Measurements from ENCODE around the gene SFXN3.
A peak's percentile ranks its signal among the peaks of the same experiment; 100 is the strongest.

The SFXN3 gene

DNA sequence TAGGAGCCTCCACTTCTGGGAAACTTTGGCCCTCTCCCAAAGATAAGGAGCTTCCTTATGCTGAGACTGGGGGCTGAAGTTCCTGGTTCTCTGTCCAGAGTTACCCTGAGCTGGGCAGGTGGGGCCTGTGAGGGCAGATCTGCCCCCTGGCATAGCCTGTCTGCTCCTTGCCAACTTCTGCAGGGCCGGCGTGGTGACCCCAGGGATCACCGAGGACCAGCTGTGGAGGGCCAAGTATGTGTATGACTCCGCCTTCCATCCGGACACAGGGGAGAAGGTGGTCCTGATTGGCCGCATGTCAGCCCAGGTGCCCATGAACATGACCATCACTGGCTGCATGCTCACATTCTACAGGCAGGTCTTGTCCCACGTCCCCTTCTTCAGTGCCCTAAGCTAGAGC, 4.3 kb downstream of the SFXN3 start:
- no peak for TF ChIP-seq POLR2AphosphoS5 (IDR thresholded peaks at IDR 0.05; ENCODE audit: borderline replicate concordance, low read depth, low read length)
- TF ChIP-seq FOXP2 (optimal IDR thresholded peaks at IDR 0.05; ENCODE audit: control extremely low read depth, extremely low read length, insufficient read depth) = no peak
- TF ChIP-seq EZH2 (IDR thresholded peaks at IDR 0.05) = no peak
- Histone ChIP-seq H3K36me3 (ENCODE audit: insufficient read depth, low read length) (no peaks in the 10 kb centered on the region), H3K4me3 (no peak overlapping the region), H3K9me3 (ENCODE audit: low read depth, low read length) (no peaks in the 10 kb centered on the region), H3K27ac (no peak overlapping the region), H3K9ac (ENCODE audit: insufficient read length) (no peak overlapping the region)
- DNase-seq (ENCODE audit: low read depth, low spot score) = no peak

DNA sequence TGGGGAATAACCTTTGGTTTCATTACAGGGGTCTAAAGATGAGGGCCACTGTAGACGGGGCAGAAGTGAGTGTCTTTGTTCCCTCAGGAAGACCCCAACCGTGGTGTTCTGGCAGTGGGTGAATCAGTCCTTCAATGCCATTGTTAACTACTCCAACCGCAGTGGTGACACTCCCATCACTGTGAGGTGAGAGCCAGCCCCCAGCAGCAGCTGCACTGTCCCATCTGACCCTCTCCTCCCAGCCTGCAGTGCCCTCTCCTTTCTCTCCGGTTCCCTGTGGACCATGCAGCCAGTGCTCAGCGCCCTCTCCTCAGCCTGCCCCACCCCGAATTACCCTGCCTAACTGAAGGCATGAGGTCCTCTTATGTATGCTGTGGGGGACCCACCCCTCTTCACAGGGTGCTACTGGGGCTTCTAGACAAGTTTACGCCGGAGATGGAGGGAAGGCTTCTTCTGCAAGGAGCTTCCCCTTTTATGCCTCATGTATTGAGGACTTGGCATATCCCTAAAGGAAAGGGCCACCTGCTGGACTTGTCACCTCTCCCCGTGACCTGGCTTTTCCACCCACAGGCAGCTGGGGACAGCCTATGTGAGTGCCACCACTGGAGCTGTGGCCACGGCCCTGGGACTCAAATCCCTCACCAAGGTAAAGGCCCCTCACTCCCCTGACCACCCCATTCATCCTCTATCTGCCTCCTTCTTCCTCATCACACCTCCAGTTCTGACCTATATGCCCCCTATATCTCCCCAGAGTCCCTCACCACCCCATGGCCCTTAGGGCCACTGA, 5.1 kb downstream of the SFXN3 start:
- TF ChIP-seq FOXP2 (optimal IDR thresholded peaks at IDR 0.05; ENCODE audit: control extremely low read depth, extremely low read length, insufficient read depth) (no peak), POLR2AphosphoS5 (IDR thresholded peaks at IDR 0.05; ENCODE audit: borderline replicate concordance, low read depth, low read length) (no peak), EZH2 (IDR thresholded peaks at IDR 0.05) (no peak)
- H3K27ac ChIP-seq = no peak overlapping the region
- no peak overlapping the region for H3K9ac ChIP-seq (ENCODE audit: insufficient read length)
- no peak for DNase-seq (ENCODE audit: low read depth, low spot score)
- no peak overlapping the region for H3K4me3 ChIP-seq
- no peaks in the 10 kb centered on the region for H3K9me3 ChIP-seq (ENCODE audit: low read depth, low read length)
- H3K36me3 ChIP-seq (ENCODE audit: insufficient read depth, low read length) = no peaks in the 10 kb centered on the region

- TF ChIP-seq FOXP2 (optimal IDR thresholded peaks at IDR 0.05; ENCODE audit: control extremely low read depth, extremely low read length, insufficient read depth) = no peak
- Histone ChIP-seq H3K9me3 (ENCODE audit: low read depth, low read length) (no peaks in the 10 kb centered on the region), H3K36me3 (ENCODE audit: insufficient read depth, low read length) (no peaks in the 10 kb centered on the region)
Observed at GRCh38 chr10:101036726-101037125, 5.7 kb downstream of the SFXN3 start.

GRCh38 chr10:101038484-101038883, 7.5 kb downstream of the SFXN3 start:
- no peak overlapping the region for H3K9ac ChIP-seq (ENCODE audit: insufficient read length)
- DNase-seq (ENCODE audit: low read depth, low spot score) = no peak
- H3K27ac ChIP-seq = no peak overlapping the region
- no peaks in the 10 kb centered on the region for H3K9me3 ChIP-seq (ENCODE audit: low read depth, low read length)
- TF ChIP-seq FOXP2 (optimal IDR thresholded peaks at IDR 0.05; ENCODE audit: control extremely low read depth, extremely low read length, insufficient read depth) = no peak
- TF ChIP-seq POLR2AphosphoS5 (IDR thresholded peaks at IDR 0.05; ENCODE audit: borderline replicate concordance, low read depth, low read length) = no peak
- TF ChIP-seq EZH2 (IDR thresholded peaks at IDR 0.05) = no peak
- H3K4me3 ChIP-seq = no peak overlapping the region
- H3K36me3 ChIP-seq (ENCODE audit: insufficient read depth, low read length) = no peaks in the 10 kb centered on the region

More at GRCh38 chr10:101036726-101037125, 5.7 kb downstream of the SFXN3 start:
- no peak for DNase-seq (ENCODE audit: low read depth, low spot score)
- Histone ChIP-seq H3K9ac (ENCODE audit: insufficient read length) (no peak overlapping the region), H3K4me3 (no peak overlapping the region), H3K27ac (no peak overlapping the region)

DNA sequence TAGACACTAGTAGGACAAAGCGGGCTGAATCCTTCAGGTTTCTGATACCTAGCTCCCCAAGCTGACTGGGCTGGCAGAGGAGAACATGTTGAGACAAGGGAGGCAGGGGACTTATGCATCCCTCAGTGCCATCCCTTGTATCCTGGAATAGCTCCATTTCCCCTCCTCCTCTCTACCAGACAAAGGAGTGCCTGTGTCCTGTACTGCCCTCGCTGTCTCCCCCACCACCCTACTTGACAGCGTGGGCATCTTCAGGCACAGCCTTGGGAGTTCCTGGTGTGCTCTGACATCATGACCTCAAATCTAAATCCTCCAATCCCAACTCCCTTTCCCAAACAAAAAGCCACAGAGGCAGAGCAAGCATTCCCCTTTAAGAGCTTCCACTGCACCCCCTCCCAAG, 9.0 kb downstream of the SFXN3 start:
- no peak for DNase-seq (ENCODE audit: low read depth, low spot score)
- H3K4me3 ChIP-seq = no peak overlapping the region
- no peak overlapping the region for H3K27ac ChIP-seq
- no peaks in the 10 kb centered on the region for H3K36me3 ChIP-seq (ENCODE audit: insufficient read depth, low read length)
- no peak for TF ChIP-seq POLR2AphosphoS5 (IDR thresholded peaks at IDR 0.05; ENCODE audit: borderline replicate concordance, low read depth, low read length)
- TF ChIP-seq EZH2 (IDR thresholded peaks at IDR 0.05) = no peak
- TF ChIP-seq FOXP2 (optimal IDR thresholded peaks at IDR 0.05; ENCODE audit: control extremely low read depth, extremely low read length, insufficient read depth) = no peak
- H3K9ac ChIP-seq (ENCODE audit: insufficient read length) = no peak overlapping the region
- no peaks in the 10 kb centered on the region for H3K9me3 ChIP-seq (ENCODE audit: low read depth, low read length)

DNA sequence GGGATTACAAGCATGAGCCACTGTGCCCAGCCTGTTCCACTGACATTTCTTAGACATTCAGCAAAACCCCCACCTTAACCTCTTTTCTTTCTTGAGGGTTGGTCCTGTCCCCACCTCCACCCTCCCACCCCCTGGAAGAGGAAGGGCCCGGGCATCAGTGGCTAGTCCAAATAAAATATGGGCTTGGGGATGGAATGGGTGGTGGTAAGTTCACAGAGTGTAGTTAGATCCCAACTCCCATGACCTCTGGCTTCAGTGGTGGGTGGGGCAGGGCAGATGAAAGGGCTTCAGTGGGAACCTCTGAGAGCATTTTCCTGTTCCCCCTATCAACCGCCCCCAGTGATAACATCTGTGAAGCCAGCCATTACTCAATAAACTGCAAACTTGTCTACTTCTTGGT, 9.8 kb downstream of the SFXN3 start:
- Histone ChIP-seq H3K4me3 (no peak overlapping the region), H3K27ac (no peak overlapping the region), H3K9me3 (ENCODE audit: low read depth, low read length) (no peaks in the 10 kb centered on the region), H3K9ac (ENCODE audit: insufficient read length) (no peak overlapping the region), H3K36me3 (ENCODE audit: insufficient read depth, low read length) (no peaks in the 10 kb centered on the region)
- DNase-seq (ENCODE audit: low read depth, low spot score) = no peak
- TF ChIP-seq EZH2 (IDR thresholded peaks at IDR 0.05) = no peak

DNA sequence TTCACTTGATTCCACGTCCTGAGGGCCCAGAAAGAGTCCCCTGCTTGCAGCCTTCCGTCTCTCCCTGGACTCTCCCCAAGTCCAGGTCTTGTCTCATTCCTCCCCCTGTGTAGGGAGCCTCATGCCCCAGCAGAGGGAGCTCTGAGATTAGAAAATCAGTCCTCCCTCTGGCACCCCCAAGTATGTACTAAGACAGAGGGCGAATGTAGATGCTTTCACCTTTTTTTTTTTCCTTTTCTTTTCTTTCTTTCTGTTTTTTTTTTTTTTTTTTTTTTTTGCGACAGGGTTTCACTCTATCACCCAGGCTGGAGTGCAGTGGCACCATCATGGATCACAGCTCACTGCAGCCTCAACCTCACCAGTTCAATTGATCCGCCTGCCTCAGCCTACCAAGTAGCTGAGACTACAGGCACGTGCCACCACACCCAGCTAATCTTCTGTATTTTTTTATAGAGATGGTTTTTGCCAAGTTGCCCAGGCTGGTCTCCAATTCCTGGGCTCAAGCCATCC, 10.3 kb downstream of the SFXN3 start:
- no peak for DNase-seq (ENCODE audit: low read depth, low spot score)
- Histone ChIP-seq H3K9me3 (ENCODE audit: low read depth, low read length) (no peaks in the 10 kb centered on the region), H3K27ac (no peak overlapping the region), H3K9ac (ENCODE audit: insufficient read length) (no peak overlapping the region), H3K36me3 (ENCODE audit: insufficient read depth, low read length) (no peaks in the 10 kb centered on the region), H3K4me3 (no peak overlapping the region)
- TF ChIP-seq EZH2 (IDR thresholded peaks at IDR 0.05) (no peak), POLR2AphosphoS5 (IDR thresholded peaks at IDR 0.05; ENCODE audit: borderline replicate concordance, low read depth, low read length) (no peak), FOXP2 (optimal IDR thresholded peaks at IDR 0.05; ENCODE audit: control extremely low read depth, extremely low read length, insufficient read depth) (no peak)

GRCh38 chr10:101042118-101042517, 11.1 kb downstream of the SFXN3 start:
- Histone ChIP-seq H3K4me3 (peak overlapping the region; percentile 79), H3K36me3 (ENCODE audit: insufficient read depth, low read length) (no peaks in the 10 kb centered on the region), H3K9ac (ENCODE audit: insufficient read length) (peak overlapping the region; percentile 67), H3K27ac (0 out of 2 replicates have a peak overlapping the region, but pooled peaks have one; percentile 19), H3K9me3 (ENCODE audit: low read depth, low read length) (no peaks in the 10 kb centered on the region)
- TF ChIP-seq FOXP2 (optimal IDR thresholded peaks at IDR 0.05; ENCODE audit: control extremely low read depth, extremely low read length, insufficient read depth) = no peak
- no peak for TF ChIP-seq EZH2 (IDR thresholded peaks at IDR 0.05)
- no peak for TF ChIP-seq POLR2AphosphoS5 (IDR thresholded peaks at IDR 0.05; ENCODE audit: borderline replicate concordance, low read depth, low read length)
- DNase-seq (ENCODE audit: low read depth, low spot score) = no peak
